ENCODE measurements around the gene CRHR1.

GRCh38 chr17:45876539-45876938, 92.4 kb downstream of the CRHR1 start:
- no peak for TF ChIP-seq CTCF (IDR thresholded peaks at IDR 0.05)
- no peak for TF ChIP-seq POLR2A (IDR thresholded peaks at IDR 0.05)

All from thyroid gland (tissue), 4 donors.